Stimulated activated CD8-positive, alpha-beta memory T cell treated with anti-CD3 and anti-CD28 coated beads, Interleukin-7, amount 100 ng/mL, for 4 hours (primary cell): ENCODE data around the gene UQCC3.
A peak's percentile ranks its signal among the peaks of the same experiment; 100 is the strongest.
"Not testable (repeated sequence)": the region's sequence is repeated elsewhere in the genome, so short reads cannot be mapped to it uniquely, and the experiment has no call there.

Experiments
- DNase-seq, 2 donors: peaks; one replicate each; pipeline ENCODE4 v3.0.0-alpha.2; 2020; ENCODE audit warnings: low read depth in 2 of 2

UQCC3 gene

GRCh38 chr11:62665599-62666258, 5.7 kb upstream of the UQCC3 start:
- DNase-seq = peak; percentile 68 to 78

- no peak for DNase-seq
Measured at GRCh38 chr11:62666259-62666926, 5.1 kb upstream of the UQCC3 start.

GRCh38 chr11:62667460-62667859, 4.0 kb upstream of the UQCC3 start:
- no peak for DNase-seq

- DNase-seq = no peak
Measured at GRCh38 chr11:62669420-62670161, 1.9 kb upstream of the UQCC3 start.

- DNase-seq = peak in 1 of 2 donors; percentile 13
Measured at GRCh38 chr11:62671236-62671607, 251 bp upstream of the UQCC3 start.

GRCh38 chr11:62673196-62673525, 1.7 kb downstream of the UQCC3 start:
- no peak for DNase-seq

- DNase-seq = not testable (repeated sequence)
Measured at GRCh38 chr11:62675415-62675814, 3.9 kb downstream of the UQCC3 start.

GRCh38 chr11:62676698-62677097, 5.2 kb downstream of the UQCC3 start:
- DNase-seq = no peak

GRCh38 chr11:62677156-62677555, 5.7 kb downstream of the UQCC3 start:
- DNase-seq = no peak

- DNase-seq = no peak
Measured at GRCh38 chr11:62677714-62678113, 6.2 kb downstream of the UQCC3 start.

- DNase-seq = no peak
Measured at GRCh38 chr11:62678433-62678769, 6.9 kb downstream of the UQCC3 start.

GRCh38 chr11:62678770-62679696, 7.6 kb downstream of the UQCC3 start, which contains the start of gene UBXN1:
UBXN1 (minus strand) TSS chr11:62679073; CDS start chr11:62678923, 150 bp downstream.
- DNase-seq = peak; percentile 80 to 82

- no peak for DNase-seq
Measured at GRCh38 chr11:62680825-62681240, 9.4 kb downstream of the UQCC3 start.

- DNase-seq = no peak
Measured at GRCh38 chr11:62682518-62682917, 11.0 kb downstream of the UQCC3 start.

- no peak for DNase-seq
Measured at GRCh38 chr11:62687508-62688396, 16.3 kb downstream of the UQCC3 start.

- no peak for DNase-seq
Measured at GRCh38 chr11:62688491-62688890, 17.0 kb downstream of the UQCC3 start.

- DNase-seq = no peak
Measured at GRCh38 chr11:62689421-62690183, 18.1 kb downstream of the UQCC3 start, which contains the start of gene LRRN4CL. LRRN4CL (minus strand) TSS chr11:62689530; CDS start chr11:62688508, 1,022 bp downstream.

GRCh38 chr11:62693624-62694023, 22.2 kb downstream of the UQCC3 start:
- DNase-seq = not testable (repeated sequence)

- peak; percentile 66 to 71 for DNase-seq
Measured at GRCh38 chr11:62694455-62695167, 23.1 kb downstream of the UQCC3 start.
